A549 (cell line): Measurements from ENCODE around the gene CNTN4. TPM values are rescaled to one million over a fixed set of nuclear protein-coding genes. Genes with fewer than 3 reads are reported as not detected.

Experiments used
- ATAC-seq, 2 experiments: fragments of 200-7000 bp in 1 of 2; fragments of >200 bp in 1 of 2; cut with Nextera tagmentation in 1 of 2; cut with Tn5 transposase in 1 of 2; 3 replicates each; pipeline versions ENCODE4 v1.8.0 to v1.9.1; 2018 to 2020; ENCODE audit warnings: mild to moderate bottlenecking in 1 of 2, moderate library complexity in 1 of 2
- CTCF ChIA-PET: fragments of 300-600 bp; sonication (Branson Sonifier 250); formaldehyde crosslinking; extraction: SDS; loops from one replicate; lab custom pipeline; 2021; ENCODE audit warnings: antibody characterized with exemption, inconsistent platforms; lab: Yijun Ruan, JAX
- POLR2A ChIA-PET: fragments of 350-600 bp; formaldehyde crosslinking; extraction: SDS; loops from one replicate; lab custom pipeline; 2021; ENCODE audit warnings: antibody characterized with exemption, inconsistent platforms; lab: Yijun Ruan, JAX
- DNase-seq, 2 experiments: peaks; one replicate each; pipeline versions ENCODE4 v3.0.0 to v3.0.0-alpha.2; 2011 to 2016; ENCODE audit warnings: low read depth in 1 of 2, low spot score in 1 of 2
- FAIRE-seq: peaks from 2 replicates; lab custom pipeline; 2011; peaks lifted over from hg19 to GRCh38; lab: Jason Lieb, UNC
- H3K27ac ChIP-seq, 2 experiments: fragments of >200 bp; sonication (Bioruptor Twin); formaldehyde crosslinking; 3 replicates each; pipeline ENCODE4 v1.5.1; 2016 to 2017
- H3K4me1 ChIP-seq: fragments of >200 bp; sonication (Bioruptor Twin); formaldehyde crosslinking; 3 replicates; pipeline ENCODE4 v1.6.1; 2016
- H3K4me2 ChIP-seq: fragments of >200 bp; sonication (Bioruptor Twin); formaldehyde crosslinking; 3 replicates; pipeline ENCODE4 v1.6.1; 2016
- H3K4me3 ChIP-seq: fragments of >200 bp; sonication (Bioruptor Twin); formaldehyde crosslinking; 3 replicates; pipeline ENCODE4 v1.5.1; 2016
- H3K9me3 ChIP-seq: fragments of >200 bp; sonication (Bioruptor Twin); formaldehyde crosslinking; 3 replicates; pipeline ENCODE4 v1.6.1; 2016
- ATOH8 ChIP-seq: fragments of 250-450 bp; sonication (Bioruptor Pico); IDR thresholded peaks from 2 replicates; pipeline ENCODE4 v1.5.0; 2020; ENCODE audit warnings: low read depth, mild to moderate bottlenecking, moderate library complexity
- BCL3 ChIP-seq: fragments of >200 bp; sonication (Bioruptor Twin); formaldehyde crosslinking; IDR thresholded peaks from 3 replicates; pipeline ENCODE4 v1.6.1; 2016
- CBX2 ChIP-seq: fragments of 200-600 bp; sonication (generic); IDR thresholded peaks from 2 replicates; pipeline ENCODE4 v1.6.1; 2016; ENCODE audit warnings: low read depth, mild to moderate bottlenecking, borderline replicate concordance
- CTCF ChIP-seq: fragments of >200 bp; sonication (Bioruptor Twin); formaldehyde crosslinking; IDR thresholded peaks from 3 replicates; pipeline ENCODE4 v1.5.1; 2016
- E2F6 ChIP-seq: IDR thresholded peaks from 2 replicates; pipeline ENCODE4 v1.6.1; 2012; ENCODE audit warnings: low read depth, borderline replicate concordance
- EHF ChIP-seq: fragments of 250-450 bp; sonication (Bioruptor Pico); IDR thresholded peaks from 2 replicates; pipeline ENCODE4 v1.5.0; 2020; ENCODE audit warnings: mild to moderate bottlenecking
- EHMT2 ChIP-seq: fragments of 200-600 bp; sonication (generic); IDR thresholded peaks from 2 replicates; pipeline ENCODE4 v1.6.1; 2016; ENCODE audit warnings: antibody characterized with exemption, low read depth, mild to moderate bottlenecking, moderate library complexity
- EP300 ChIP-seq, 2 experiments: fragments of >200 bp; sonication (Bioruptor Twin); formaldehyde crosslinking; IDR thresholded peaks; 2 replicates in 1 of 2; 3 replicates in 1 of 2; pipeline ENCODE4 v1.6.1; 2016 to 2017
- ESRRA ChIP-seq: fragments of 150-350 bp; IDR thresholded peaks from 2 replicates; pipeline ENCODE4 v1.6.1; 2014; ENCODE audit warnings: mild to moderate bottlenecking, low read length, borderline replicate concordance
- GATA3 ChIP-seq: IDR thresholded peaks from 2 replicates; pipeline ENCODE4 v1.6.1; 2012; ENCODE audit warnings: borderline replicate concordance
- HDAC2 ChIP-seq: fragments of 200-600 bp; sonication (generic); IDR thresholded peaks from 2 replicates; pipeline ENCODE4 v1.6.1; 2016
- HES2 ChIP-seq: fragments of >200 bp; sonication (Bioruptor Twin); formaldehyde crosslinking; IDR thresholded peaks from 2 replicates; pipeline ENCODE4 v1.6.1; 2016
- HOXB13 ChIP-seq: fragments of 250-450 bp; sonication (Bioruptor Pico); IDR thresholded peaks from 2 replicates; pipeline ENCODE4 v1.5.0; 2020; ENCODE audit warnings: low read depth, mild to moderate bottlenecking, moderate library complexity
- JUNB ChIP-seq: fragments of >200 bp; sonication (Bioruptor Twin); formaldehyde crosslinking; IDR thresholded peaks from 2 replicates; pipeline ENCODE4 v1.6.1; 2016
- KDM1A ChIP-seq: fragments of 200-600 bp; sonication (generic); IDR thresholded peaks from 2 replicates; pipeline ENCODE4 v1.6.1; 2016; ENCODE audit warnings: low read depth, mild to moderate bottlenecking
- MAX ChIP-seq: IDR thresholded peaks from 2 replicates; pipeline ENCODE4 v1.6.1; 2012
- MAZ ChIP-seq: fragments of 150-350 bp; IDR thresholded peaks from 2 replicates; pipeline ENCODE4 v1.6.1; 2014; ENCODE audit warnings: antibody characterized with exemption, low read depth, low read length, borderline replicate concordance
- MYC ChIP-seq: IDR thresholded peaks from 2 replicates; pipeline ENCODE4 v1.6.1; 2012; ENCODE audit warnings: mild to moderate bottlenecking, inconsistent platforms, low read length, improper control_type of control experiment, borderline replicate concordance
- POLR2A ChIP-seq: IDR thresholded peaks from 2 replicates; pipeline ENCODE4 v1.6.1; 2012; ENCODE audit warnings: mild to moderate bottlenecking, low read length
- RAD21 ChIP-seq, 2 experiments: fragments of >200 bp in 1 of 2; sonication (Bioruptor Twin) in 1 of 2; formaldehyde crosslinking in 1 of 2; IDR thresholded peaks in 1 of 2; conservative IDR thresholded peaks in 1 of 2; 2 replicates in 1 of 2; 3 replicates in 1 of 2; pipeline ENCODE4 v1.6.1; 2012 to 2018; ENCODE audit warnings: inconsistent platforms in 1 of 2
- RCOR1 ChIP-seq: fragments of 150-350 bp; IDR thresholded peaks from 2 replicates; pipeline ENCODE4 v1.6.1; 2014; ENCODE audit warnings: antibody characterized with exemption, low read length, low read depth
- REST ChIP-seq: fragments of 200-600 bp; sonication (generic); IDR thresholded peaks from 2 replicates; pipeline ENCODE4 v1.6.1; 2016; ENCODE audit warnings: antibody characterized with exemption, mild to moderate bottlenecking, moderate library complexity
- RFX5 ChIP-seq: fragments of 450-650 bp; IDR thresholded peaks from 2 replicates; pipeline ENCODE4 v1.7.1; 2014; ENCODE audit warnings: antibody characterized with exemption, mild to moderate bottlenecking, moderate library complexity
- RNF2 ChIP-seq: fragments of 200-600 bp; sonication (generic); IDR thresholded peaks from 2 replicates; pipeline ENCODE4 v1.6.1; 2016; ENCODE audit warnings: low read depth, mild to moderate bottlenecking, antibody characterized with exemption, moderate library complexity, borderline replicate concordance
- SMC3 ChIP-seq: fragments of >200 bp; sonication (Bioruptor Twin); formaldehyde crosslinking; IDR thresholded peaks from 3 replicates; pipeline ENCODE4 v1.6.1; 2018; ENCODE audit warnings: inconsistent platforms
- USF2 ChIP-seq: fragments of 450-650 bp; IDR thresholded peaks from 2 replicates; pipeline ENCODE4 v1.6.1; 2014; ENCODE audit warnings: antibody characterized with exemption
- ZNF302 ChIP-seq: fragments of 250-450 bp; sonication (Bioruptor Pico); IDR thresholded peaks from 2 replicates; pipeline ENCODE4 v1.9.0; 2021; ENCODE audit warnings: inconsistent platforms, mild to moderate bottlenecking, moderate library complexity
- ZSCAN20 ChIP-seq: fragments of 250-450 bp; sonication (Bioruptor Pico); IDR thresholded peaks from 2 replicates; pipeline ENCODE4 v1.8.0; 2022; ENCODE audit warnings: mild to moderate bottlenecking, moderate library complexity
- WGBS: methylation state at CpG from one replicate; pipeline ENCODE4 v1.1.6; 2017; ENCODE audit errors: missing lambda C conversion rate; 5-methylcytosine and 5-hydroxymethylcytosine counted together
- polyA plus RNA-seq, 4 experiments: library from polyadenylated mRNA; depleted of rRNA in 3 of 4; stranded (reverse); fragments of >200 nt; fragmentation: RNase III in 1 of 4; extraction: RNeasy Plus Mini Kit Qiagen cat#74134 plus additional on column Dnase treatment in 1 of 4; gene quantifications; 2 replicates in 3 of 4; 3 replicates in 1 of 4; pipeline ENCODE4 v1.2.3, GENCODE V29; 2011 to 2017

CNTN4 gene
- polyA plus RNA-seq, 2 of the 4 experiments (the other 2 are of a cell fraction) = 0.03 TPM; not detected in 1

- Histone ChIP-seq H3K4me2 (no peak overlapping the region), H3K27ac (no peak overlapping the region), H3K9me3 (no peaks in the 10 kb centered on the region), H3K4me1 (no peaks in the 10 kb centered on the region), H3K4me3 (no peak overlapping the region)
- ATAC-seq (no peak), DNase-seq (no peak), FAIRE-seq (no peak)
- ChIA-PET CTCF (no interaction called here), POLR2A (no interaction called here)
- TF ChIP-seq HDAC2 = no peak
- TF ChIP-seq HES2 = no peak
- no peak for TF ChIP-seq USF2
- no peak for TF ChIP-seq REST
- no peak for TF ChIP-seq GATA3
- TF ChIP-seq MAZ = no peak
- no peak for TF ChIP-seq RNF2
- no peak for TF ChIP-seq ATOH8 (CRISPR knock-in tag)
- TF ChIP-seq CBX2 = no peak
- no peak for TF ChIP-seq MAX
- TF ChIP-seq RCOR1 = no peak
- no peak for TF ChIP-seq BCL3
- no peak for TF ChIP-seq RAD21 (conservative IDR thresholded peaks at IDR 0.05 in 1 of 2, IDR thresholded peaks at IDR 0.05 in 1 of 2)
- TF ChIP-seq POLR2A = no peak
- TF ChIP-seq MYC = no peak
- no peak for TF ChIP-seq ZSCAN20 (CRISPR knock-in tag)
- TF ChIP-seq EHF = no peak
- 0% methylated on average over 4 of the region's 4 CpGs for WGBS
Observed at GRCh38 chr3:2468816-2469215, 370.1 kb downstream of the CNTN4 start.

GRCh38 chr3:2476996-2477395, 378.3 kb downstream of the CNTN4 start:
- Histone ChIP-seq H3K4me1 (no peaks in the 10 kb centered on the region), H3K4me2 (no peak overlapping the region), H3K4me3 (no peak overlapping the region), H3K9me3 (no peaks in the 10 kb centered on the region), H3K27ac (no peak overlapping the region)
- FAIRE-seq (no peak), ATAC-seq (no peak), DNase-seq (no peak)
- POLR2A ChIA-PET = no interaction called here
- CTCF ChIA-PET = no interaction called here
- no peak for TF ChIP-seq KDM1A
- TF ChIP-seq SMC3 = no peak
- TF ChIP-seq ESRRA = no peak
- TF ChIP-seq EHMT2 = no peak
- no peak for TF ChIP-seq E2F6
- TF ChIP-seq HOXB13 (CRISPR knock-in tag) = no peak
- no peak for TF ChIP-seq EP300 (IDR thresholded peaks at IDR 0.05)
- TF ChIP-seq BCL3 = no peak
- no peak for TF ChIP-seq ZNF302 (CRISPR knock-in tag)
- TF ChIP-seq HES2 = no peak
- no peak for TF ChIP-seq RCOR1
- no peak for TF ChIP-seq RFX5
- no peak for TF ChIP-seq JUNB
- no peak for TF ChIP-seq CTCF
